GM19099 (cell line): ENCODE results near the gene SIRT2.

Experiments used
- POLR2A ChIP-seq: IDR thresholded peaks from 3 replicates; pipeline ENCODE4 v1.6.1; 2011; ENCODE audit warnings: low read depth; ENCODE audit not compliant: insufficient read length; ENCODE audit errors: extremely low read depth

Gene SIRT2

DNA sequence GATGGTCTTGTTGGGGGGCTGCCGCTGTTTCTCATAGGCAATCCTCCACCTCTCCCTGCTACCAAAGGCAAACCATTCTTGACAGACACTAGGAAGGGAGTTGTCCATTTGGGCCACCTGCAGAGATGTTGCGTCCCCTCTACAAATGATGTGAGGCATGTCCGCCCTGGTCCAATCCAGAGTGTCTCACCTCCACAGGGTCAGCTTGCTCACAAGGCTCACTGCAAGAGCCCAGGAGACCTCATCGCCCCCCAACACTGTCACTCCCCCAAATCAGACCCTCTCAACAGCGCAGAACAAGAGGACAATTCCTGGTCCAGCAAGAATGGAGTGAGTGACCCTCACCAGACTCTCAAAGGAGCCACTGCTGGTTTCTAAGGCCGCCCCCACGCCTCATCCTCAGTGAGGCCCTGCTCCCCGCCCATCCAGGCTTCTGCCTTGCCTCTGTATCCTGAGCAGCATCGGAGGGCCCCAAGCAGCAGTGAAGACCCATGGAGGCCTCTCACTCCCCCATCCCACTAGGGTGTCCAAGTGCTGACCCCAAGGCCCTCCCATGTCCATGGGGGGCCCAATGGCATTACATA is 56.2 kb downstream of the SIRT2 start:
- TF ChIP-seq POLR2A = no peak

GRCh38 chr19:38842439-38843174 is 56.8 kb downstream of the SIRT2 start:
- no peak for TF ChIP-seq POLR2A

- no peak for TF ChIP-seq POLR2A
Measured at GRCh38 chr19:38841787-38842438, 57.5 kb downstream of the SIRT2 start.

DNA sequence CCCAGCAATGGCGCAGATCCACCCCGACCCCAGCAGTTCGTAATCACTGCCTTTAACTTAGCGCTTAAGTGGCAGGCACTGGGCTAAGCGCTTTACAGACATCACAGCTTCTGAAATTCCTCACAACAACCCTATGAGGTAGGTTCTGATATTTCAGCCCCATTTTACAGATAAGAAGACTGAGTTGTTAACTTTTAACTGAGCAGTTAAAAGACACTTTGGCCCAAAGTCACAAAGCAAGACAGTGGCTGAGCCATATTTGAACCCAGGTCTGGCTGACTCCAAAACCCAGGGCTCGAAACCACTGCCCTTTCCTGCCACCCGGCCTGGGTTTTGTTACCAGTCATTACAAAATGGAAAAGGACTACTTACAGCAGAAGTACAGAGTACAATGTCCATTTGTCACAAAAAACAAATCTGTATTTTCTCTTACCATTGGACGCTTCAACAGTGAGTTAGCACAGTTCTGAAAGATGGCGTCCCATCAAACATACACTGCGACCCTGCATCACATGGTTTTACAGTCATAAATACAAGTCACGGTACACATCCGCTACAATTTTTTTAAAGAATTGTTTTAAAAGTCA is 58.1 kb downstream of the SIRT2 start:
- no peak for TF ChIP-seq POLR2A

GRCh38 chr19:38840583-38840968 is 58.8 kb downstream of the SIRT2 start:
- TF ChIP-seq POLR2A = no peak

- no peak for TF ChIP-seq POLR2A
Measured at GRCh38 chr19:38839816-38840582, 59.4 kb downstream of the SIRT2 start.

DNA sequence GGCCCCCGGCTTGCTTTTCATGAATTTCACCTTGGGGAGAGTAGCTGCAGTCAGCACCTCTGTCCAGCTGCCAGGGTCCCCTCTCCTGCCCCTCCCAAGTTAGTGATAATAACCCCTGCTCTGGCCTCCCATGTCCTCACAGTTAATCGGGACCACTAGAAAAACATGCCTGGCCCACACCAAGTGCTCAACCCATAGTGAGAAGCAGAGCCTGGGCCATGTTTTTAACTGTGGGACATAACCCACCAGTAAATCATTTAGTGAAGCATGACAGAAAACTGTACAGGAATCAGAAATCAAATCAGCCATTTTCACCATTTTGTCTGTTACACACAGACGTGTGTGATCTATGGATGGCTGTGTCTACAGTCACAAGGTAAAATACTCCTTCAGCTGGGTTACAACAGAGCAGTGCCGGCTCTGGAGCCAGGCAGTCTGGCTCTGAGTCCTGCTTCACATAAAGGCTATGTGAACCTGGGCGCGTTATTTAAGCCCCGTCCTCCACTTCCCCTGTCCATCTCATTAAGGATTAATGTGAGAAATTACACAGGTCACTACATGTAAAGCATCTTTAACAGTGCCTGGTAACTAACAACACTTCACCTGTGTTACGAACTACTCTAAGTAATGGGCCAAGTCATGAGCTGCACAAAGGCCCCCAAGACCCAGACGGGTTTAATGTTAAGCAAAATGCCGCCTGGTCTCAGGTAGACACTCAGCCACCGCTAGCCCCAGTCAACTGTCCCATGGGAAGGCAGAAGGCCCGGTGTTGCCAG is 60.2 kb downstream of the SIRT2 start:
- no peak for TF ChIP-seq POLR2A

DNA sequence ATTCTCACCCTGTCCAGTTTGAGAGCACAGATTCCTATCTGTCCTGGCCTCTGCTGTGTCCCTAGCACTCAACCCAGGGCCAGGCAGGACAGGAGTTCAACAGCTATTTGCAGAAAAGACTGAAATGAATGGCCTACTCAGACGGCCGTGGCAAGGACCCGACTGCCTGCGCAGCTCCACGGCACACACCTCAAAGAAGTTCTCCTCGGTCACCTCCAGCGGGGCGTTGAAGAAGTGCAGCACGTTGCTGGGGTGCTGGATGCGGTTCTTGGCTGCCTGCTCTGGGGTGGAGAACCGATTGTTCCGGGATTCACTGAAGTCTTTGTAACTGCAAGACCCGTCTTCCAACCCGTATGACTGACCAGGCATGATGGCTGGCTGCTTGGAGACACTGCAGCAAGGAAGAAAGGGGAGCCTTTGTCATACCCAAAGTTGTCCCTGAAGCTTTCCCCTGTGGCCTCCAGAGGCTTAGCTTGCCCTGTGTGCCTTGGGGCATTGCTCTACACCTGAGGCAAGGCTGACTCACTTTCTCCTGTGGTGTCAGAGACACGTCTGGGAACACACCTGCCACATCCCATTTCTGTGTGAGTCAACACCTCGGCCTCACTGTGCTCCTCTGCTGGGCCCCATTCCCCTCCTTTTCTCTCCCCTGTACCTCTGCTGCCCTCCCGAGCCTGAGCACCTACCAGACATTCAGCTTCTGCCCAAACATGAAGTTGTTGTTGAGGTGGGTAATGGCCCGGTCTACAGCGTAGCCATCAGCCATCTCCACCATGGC is 61.0 kb downstream of the SIRT2 start:
- TF ChIP-seq POLR2A = peak; percentile 31

- TF ChIP-seq POLR2A = no peak
Measured at GRCh38 chr19:38837656-38838121, 61.7 kb downstream of the SIRT2 start.

- no peak for TF ChIP-seq POLR2A
Measured at GRCh38 chr19:38836983-38837626, 62.3 kb downstream of the SIRT2 start.

- no peak for TF ChIP-seq POLR2A
Measured at GRCh38 chr19:38836159-38836982, 63.0 kb downstream of the SIRT2 start.

GRCh38 chr19:38834590-38834989 is 64.8 kb downstream of the SIRT2 start:
- TF ChIP-seq POLR2A = no peak
